Fibroblast of gingiva (primary cell): ENCODE data around the gene ALKBH7.
"Not testable (repeated sequence)": the region's sequence is repeated elsewhere in the genome, so short reads cannot be mapped to it uniquely, and the experiment has no call there.

Experiments
- DNase-seq: peaks from one replicate; pipeline ENCODE4 v3.0.0-alpha.2; 2011; ENCODE audit warnings: low read depth

Gene ALKBH7

GRCh38 chr19:6400062-6400944 is 27.7 kb downstream of the ALKBH7 start:
- not testable (repeated sequence) for DNase-seq

GRCh38 chr19:6402058-6402457 is 29.5 kb downstream of the ALKBH7 start:
- DNase-seq, result no peak

DNA sequence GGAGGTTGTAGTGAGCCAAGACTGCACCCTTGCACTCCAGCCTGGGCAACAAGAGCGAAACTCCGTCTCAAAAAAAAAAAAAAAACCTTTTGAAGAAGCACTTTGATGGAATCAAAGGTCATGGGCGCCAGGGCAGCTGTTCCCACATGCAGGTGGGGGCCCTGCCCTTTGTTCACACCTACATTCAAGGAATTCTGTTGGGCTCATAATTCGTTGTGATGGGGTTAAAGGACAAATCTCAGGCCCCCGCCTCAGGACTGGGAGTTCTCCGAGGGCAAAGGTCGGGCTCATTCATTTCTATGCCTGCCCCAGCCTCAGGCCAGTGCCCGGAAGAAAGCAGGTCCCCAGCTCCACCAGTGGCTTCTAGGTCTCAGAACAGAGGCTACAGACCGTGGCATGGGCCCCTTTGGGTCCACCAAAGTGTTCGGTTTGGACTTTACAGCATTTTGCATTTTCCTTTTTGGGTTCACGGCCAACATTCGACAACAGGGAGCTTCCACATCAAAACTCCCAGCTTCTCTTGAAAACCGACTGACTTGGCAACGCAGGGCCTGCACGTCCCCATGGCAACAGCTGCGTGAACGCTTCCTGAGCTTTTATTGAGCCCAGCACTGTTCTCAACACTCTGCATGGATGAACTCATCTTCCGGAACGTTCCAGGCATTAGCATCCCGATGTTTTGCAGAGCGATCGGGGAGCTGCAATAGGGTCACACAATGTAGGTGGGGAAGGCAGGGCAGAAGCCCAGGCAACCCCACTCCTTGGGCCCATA is 30.4 kb downstream of the ALKBH7 start:
- peak; percentile 42 for DNase-seq

- no peak for DNase-seq
These were observed 33.8 kb downstream of the ALKBH7 start for GRCh38 chr19:6406401-6406800.

DNA sequence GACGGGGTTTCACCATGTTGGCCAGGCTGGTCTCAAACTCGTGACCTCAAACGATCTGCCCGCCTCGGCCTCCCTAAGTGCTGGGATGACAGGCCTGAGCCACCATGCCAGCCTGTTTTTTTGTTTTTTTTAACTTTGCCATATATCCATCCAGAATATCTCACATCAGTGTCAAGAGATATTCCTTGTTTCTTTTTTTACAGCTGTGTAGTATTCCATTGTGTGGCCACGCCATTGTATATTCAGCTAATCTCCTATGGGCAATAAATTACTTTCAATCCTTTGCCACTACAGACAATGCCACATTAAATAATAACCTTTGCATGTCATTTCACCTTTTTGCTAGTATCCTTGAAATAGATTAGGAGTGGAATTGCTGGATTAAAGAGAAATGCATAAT is 36.8 kb downstream of the ALKBH7 start:
- DNase-seq, result no peak

DNA sequence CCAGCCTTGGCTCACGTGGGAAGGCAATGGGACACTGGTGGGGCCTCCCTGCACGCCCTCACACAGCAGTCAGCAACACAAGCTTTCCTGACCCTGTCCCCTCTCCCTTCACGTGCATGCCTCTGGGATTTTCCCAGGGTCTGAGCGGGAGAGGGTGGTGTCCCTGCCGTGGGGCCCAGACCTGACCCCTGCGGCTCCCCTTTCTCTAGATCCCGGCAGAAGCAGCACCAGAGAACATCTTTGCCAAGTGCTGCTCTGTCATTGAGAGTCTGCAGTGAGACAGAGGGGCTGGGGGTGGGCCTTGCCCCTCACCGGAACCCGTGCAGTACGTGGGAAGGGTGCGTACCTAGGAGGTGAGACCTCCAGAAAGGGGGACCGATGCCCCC is 39.5 kb downstream of the ALKBH7 start:
- DNase-seq, result no peak

- DNase-seq, result no peak
These were observed 40.0 kb downstream of the ALKBH7 start for GRCh38 chr19:6412447-6413091.

DNA sequence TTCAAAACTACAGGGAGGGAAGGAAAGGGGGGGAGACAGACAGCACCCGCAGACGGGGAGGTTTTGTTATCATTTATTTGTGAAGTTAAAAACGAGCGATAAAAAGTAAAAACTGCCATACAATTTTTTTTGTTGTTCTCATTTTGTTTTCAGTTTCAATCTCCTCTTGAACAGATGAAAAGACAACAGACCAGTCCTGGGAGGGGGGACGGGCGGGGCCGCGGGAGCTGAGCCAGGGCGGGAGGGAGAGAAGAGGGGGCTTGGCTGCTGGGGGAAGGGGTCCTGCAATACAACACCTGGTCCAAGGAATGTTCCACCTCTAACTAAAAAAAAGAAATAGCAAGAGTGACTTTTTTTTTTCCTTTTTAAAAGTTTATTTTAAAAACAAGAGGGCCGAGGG is 40.7 kb downstream of the ALKBH7 start:
- DNase-seq, result no peak

DNA sequence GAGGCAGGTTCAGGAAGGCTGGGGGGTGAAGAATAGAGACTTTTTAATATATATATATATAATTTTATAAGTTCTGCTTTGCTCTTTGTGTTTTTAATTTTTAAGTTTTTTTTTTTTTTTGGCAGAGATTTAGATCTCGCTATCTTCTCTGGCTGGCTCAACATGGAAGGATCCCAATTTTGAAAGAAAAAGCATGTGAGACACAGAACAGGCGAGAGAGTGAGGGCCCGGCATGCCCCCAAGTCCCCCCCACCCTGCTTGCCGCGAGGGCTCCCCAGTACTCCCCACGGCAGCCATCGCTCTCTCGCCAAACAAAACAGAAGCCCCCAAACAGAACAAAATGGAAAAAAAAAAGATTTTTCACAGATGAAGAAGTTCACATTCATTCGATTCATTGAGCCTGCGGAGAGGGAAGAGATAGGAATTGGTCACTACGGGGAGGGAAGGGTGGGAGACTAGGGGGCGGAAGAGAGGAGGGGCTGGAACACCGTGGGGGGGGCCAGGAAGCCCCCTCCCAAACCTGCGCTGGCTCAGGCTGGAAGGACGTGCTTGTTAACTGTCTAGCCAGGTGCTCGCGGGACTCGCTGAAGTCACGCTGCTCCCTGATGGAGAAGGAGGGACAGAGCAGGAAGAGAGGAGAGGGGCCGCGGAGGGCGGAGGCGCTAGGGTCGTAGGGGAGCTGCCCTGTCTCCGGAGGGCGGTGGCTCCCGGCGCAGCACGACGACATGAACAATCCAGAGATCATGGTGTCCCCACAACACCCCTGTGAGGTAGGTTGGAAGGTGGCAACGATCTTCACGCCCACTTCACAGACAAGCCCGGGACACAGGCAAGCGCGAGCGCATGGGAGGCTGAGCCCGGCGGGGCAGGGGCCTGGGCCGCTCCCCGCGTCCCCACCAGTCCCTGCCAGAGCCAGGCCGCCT is 41.4 kb downstream of the ALKBH7 start:
- DNase-seq, result no peak

- DNase-seq, result no peak
These were observed 42.4 kb downstream of the ALKBH7 start for GRCh38 chr19:6414793-6415590.

DNA sequence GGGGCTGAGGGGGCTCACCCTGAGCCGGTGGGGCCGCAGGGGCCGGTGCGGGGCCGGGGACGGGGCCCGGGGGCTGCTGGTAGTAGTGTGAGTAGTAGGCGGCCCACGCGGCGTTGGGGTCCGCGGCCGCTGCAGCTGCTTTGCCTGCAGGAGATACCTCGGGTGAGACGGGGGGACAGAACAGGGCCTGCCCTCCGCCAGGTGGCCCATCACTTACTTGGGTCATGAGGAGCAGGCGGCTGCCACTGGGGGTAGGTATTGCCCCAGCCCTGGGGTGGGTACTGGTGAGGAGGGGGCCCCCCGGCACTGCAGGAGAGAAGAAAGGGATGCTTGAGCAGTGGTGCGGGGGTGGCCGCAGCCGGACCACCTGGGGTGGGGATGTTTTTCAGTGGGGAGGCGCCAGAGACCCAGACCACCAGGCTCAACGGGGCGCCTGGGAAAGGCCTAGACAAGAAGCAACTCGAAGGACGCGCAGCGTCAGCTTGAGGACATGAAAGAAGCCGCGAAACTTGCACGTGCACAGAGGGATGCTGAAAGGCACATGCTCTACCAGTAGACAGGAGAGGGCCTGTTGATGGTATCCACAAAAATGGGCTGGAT is 43.1 kb downstream of the ALKBH7 start:
- DNase-seq, result no peak

GRCh38 chr19:6416658-6417405 is 44.2 kb downstream of the ALKBH7 start:
- DNase-seq, result no peak

GRCh38 chr19:6417713-6418561 is 45.3 kb downstream of the ALKBH7 start:
- peak; percentile 30 for DNase-seq

- DNase-seq, result no peak
These were observed 46.0 kb downstream of the ALKBH7 start for GRCh38 chr19:6418562-6418932.

GRCh38 chr19:6421075-6422014 is 48.8 kb downstream of the ALKBH7 start:
- DNase-seq, result no peak

GRCh38 chr19:6423499-6424194 is 51.1 kb downstream of the ALKBH7 start:
- peak; percentile 52 for DNase-seq
